Lung (tissue), 12 donors: ENCODE data around the gene IL1F10. TPM values are rescaled to one million over a fixed set of nuclear protein-coding genes. Genes with fewer than 3 reads are reported as not detected.

Experiments used
- ATAC-seq: fragments of 200-7000 bp; cut with Tn5 transposase; one replicate; pipeline ENCODE4 v1.9.1; 2020; ENCODE audit warnings: moderate number of reproducible peaks; ENCODE audit not compliant: insufficient read depth, low FRiP score
- DNase-seq, 3 donors: peaks; one replicate each; pipeline ENCODE4 v3.0.0-alpha.2; 2013 to 2017
- H3K27ac ChIP-seq, 2 donors: one replicate each; pipeline ENCODE4 v1.5.1; 2013; ENCODE audit warnings: mild to moderate bottlenecking in 2 of 2, moderate library complexity in 2 of 2, control low read depth in 1 of 2, inconsistent platforms in 1 of 2, low read depth in 1 of 2, low read length in 1 of 2
- H3K27me3 ChIP-seq, 3 donors: one replicate each; pipeline ENCODE4 v1.5.1; 2013; ENCODE audit warnings: low read length in 2 of 3; ENCODE audit not compliant: control insufficient read depth in 3 of 3, insufficient read depth in 3 of 3
- H3K36me3 ChIP-seq, 4 donors: one replicate each; pipeline ENCODE4 v1.5.1; 2013; ENCODE audit warnings: low read length in 4 of 4, mild to moderate bottlenecking in 1 of 4, moderate library complexity in 1 of 4; ENCODE audit not compliant: control insufficient read depth in 4 of 4, insufficient read depth in 4 of 4
- H3K4me1 ChIP-seq, 5 donors: one replicate each; pipeline ENCODE4 v1.5.1; 2013; ENCODE audit warnings: low read length in 5 of 5, mild to moderate bottlenecking in 2 of 5, moderate library complexity in 1 of 5; ENCODE audit not compliant: control insufficient read depth in 5 of 5, insufficient read depth in 5 of 5
- H3K4me3 ChIP-seq: one replicate; pipeline ENCODE4 v1.5.1; 2013; ENCODE audit warnings: mild to moderate bottlenecking, control low read depth, moderate library complexity
- H3K9ac ChIP-seq, 2 donors: one replicate each; pipeline ENCODE4 v1.5.1; 2013; ENCODE audit warnings: low read length in 2 of 2, control low read depth in 1 of 2; ENCODE audit not compliant: insufficient read depth in 1 of 2
- H3K9me3 ChIP-seq, 4 donors: one replicate each; pipeline ENCODE4 v1.5.1; 2013; ENCODE audit warnings: low read length in 3 of 4, mild to moderate bottlenecking in 1 of 4, moderate library complexity in 1 of 4; ENCODE audit not compliant: control insufficient read depth in 4 of 4, insufficient read depth in 3 of 4
- WGBS, 2 donors: extraction: QIAGEN DNeasy Blood & Tissue Kit; methylation state at CpG; one replicate each; pipeline ENCODE4 v1.1.7; 2013; 5-methylcytosine and 5-hydroxymethylcytosine counted together
- polyA plus RNA-seq, 2 donors: library from polyadenylated mRNA; stranded (reverse); fragments of 200-250 nt; gene quantifications; one replicate each; pipeline ENCODE4 v1.2.1, GENCODE V29; 2013
- total RNA-seq, 2 donors: library from RNA; depleted of rRNA in 1 of 2; stranded (reverse); fragments of >200 nt in 1 of 2; gene quantifications; one replicate each; pipeline ENCODE4 v1.2.1, GENCODE V29; 2014 to 2021
- TF ChIP-seq, protein P1 (sequence below): IDR thresholded peaks from 2 replicates; pipeline ENCODE4 v1.5.1; 2012; ENCODE audit warnings: mild to moderate bottlenecking; ENCODE audit errors: control extremely low read depth, extremely low read depth
- donor health status: control.
- donor health status: control.
- donor health status: Bipolar disorder and iron deficiency.
- donor health status: healthy.
- donor health status: DM: yes; HTN: yes; CAD: no.

The IL1F10 gene
- total and polyA plus RNA-seq, 4 donors, result not detected

- ATAC-seq, result no peak
- Histone ChIP-seq H3K4me3 (no peak overlapping the region), H3K36me3 (no peaks in the 10 kb centered on the region), H3K27ac (no peak overlapping the region), H3K4me1 (no peaks in the 10 kb centered on the region), H3K9me3 (peaks cover 0 to 10% (median 4%) of the 10 kb centered on the region in 4 donors), H3K27me3 (no peaks in the 10 kb centered on the region), H3K9ac (no peak overlapping the region)
- DNase-seq, result no peak
- TF ChIP-seq, protein P1, sequence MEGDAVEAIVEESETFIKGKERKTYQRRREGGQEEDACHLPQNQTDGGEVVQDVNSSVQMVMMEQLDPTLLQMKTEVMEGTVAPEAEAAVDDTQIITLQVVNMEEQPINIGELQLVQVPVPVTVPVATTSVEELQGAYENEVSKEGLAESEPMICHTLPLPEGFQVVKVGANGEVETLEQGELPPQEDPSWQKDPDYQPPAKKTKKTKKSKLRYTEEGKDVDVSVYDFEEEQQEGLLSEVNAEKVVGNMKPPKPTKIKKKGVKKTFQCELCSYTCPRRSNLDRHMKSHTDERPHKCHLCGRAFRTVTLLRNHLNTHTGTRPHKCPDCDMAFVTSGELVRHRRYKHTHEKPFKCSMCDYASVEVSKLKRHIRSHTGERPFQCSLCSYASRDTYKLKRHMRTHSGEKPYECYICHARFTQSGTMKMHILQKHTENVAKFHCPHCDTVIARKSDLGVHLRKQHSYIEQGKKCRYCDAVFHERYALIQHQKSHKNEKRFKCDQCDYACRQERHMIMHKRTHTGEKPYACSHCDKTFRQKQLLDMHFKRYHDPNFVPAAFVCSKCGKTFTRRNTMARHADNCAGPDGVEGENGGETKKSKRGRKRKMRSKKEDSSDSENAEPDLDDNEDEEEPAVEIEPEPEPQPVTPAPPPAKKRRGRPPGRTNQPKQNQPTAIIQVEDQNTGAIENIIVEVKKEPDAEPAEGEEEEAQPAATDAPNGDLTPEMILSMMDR, result no peak
- 95% methylated on average over 38 of the region's 38 CpGs for WGBS, 2 donors
Measured at GRCh38 chr2:113050921-113051895, 16.6 kb upstream of the IL1F10 start.

DNA sequence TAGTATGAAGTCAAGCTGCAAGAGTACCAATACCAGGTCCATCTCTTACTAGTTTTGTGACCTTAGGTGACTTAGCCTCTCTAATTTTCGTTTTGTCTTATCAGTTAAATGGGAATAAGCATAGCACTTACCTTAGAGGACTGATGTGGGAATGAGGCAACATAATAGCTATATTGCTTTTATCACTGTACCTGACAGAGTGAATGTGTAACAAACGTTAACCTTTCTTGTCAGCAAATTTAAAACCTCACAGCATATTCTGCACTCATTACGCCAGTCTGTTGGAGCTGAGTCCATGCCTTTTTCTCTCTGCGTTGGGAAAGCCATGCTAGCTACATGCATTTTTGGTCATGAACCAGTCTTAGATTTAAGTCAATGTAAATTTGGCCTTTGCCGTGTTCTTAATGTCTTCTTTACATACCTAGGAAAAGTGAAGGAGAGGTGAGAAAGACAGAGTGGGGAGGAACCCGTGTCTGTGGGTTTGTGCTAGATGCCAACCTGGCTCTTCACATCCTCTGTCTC lies 15.3 kb upstream of the IL1F10 start, which contains the start of gene IL36B:
Gene IL36B, minus strand, starts transcription at position 472 of the 522 bp plus-strand sequence.
- TF ChIP-seq, protein P1, result no peak
- DNase-seq, result no peak
- H3K9ac ChIP-seq, result no peak within 1 kb of the TSS
- H3K27ac ChIP-seq, result no peak within 1 kb of the TSS
- no peaks in the 10 kb centered on the region for H3K27me3 ChIP-seq
- no peak within 1 kb of the TSS for H3K4me3 ChIP-seq
- H3K36me3 ChIP-seq, result no peaks in the 10 kb centered on the region
- no peaks in the 10 kb centered on the region for H3K4me1 ChIP-seq
- WGBS, 2 donors, result 65 to 87% methylated on average over 6 of the region's 6 CpGs
- ATAC-seq, result no peak
- H3K9me3 ChIP-seq, result peaks cover 0 to 10% (median 4%) of the 10 kb centered on the region in 4 donors

DNA sequence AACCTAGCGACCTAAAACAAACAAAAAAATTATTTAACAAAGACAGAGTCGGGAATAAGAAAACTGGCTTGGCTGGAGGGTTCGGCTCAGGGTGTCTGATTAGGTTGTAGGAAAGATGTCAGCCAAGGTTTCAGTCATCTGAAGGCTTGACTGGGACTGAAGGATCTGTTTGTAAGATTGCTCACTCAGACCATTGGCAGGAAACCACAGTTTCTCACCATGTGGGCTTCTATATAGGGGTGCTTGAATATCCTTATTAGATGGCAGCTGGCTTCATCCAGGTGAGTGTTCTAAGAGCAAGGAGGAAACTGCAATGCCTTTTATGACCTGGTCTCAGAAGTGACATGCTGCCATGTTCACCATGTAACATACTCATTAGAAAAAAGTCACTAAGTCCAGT lies 14.1 kb upstream of the IL1F10 start:
- H3K9me3 ChIP-seq, result peaks cover 0 to 10% (median 4%) of the 10 kb centered on the region in 4 donors
- WGBS, 2 donors, result 74 to 88% methylated on average over 3 of the region's 3 CpGs
- H3K4me1 ChIP-seq, result no peaks in the 10 kb centered on the region
- H3K27me3 ChIP-seq, result no peaks in the 10 kb centered on the region
- H3K36me3 ChIP-seq, result no peaks in the 10 kb centered on the region
- TF ChIP-seq, protein P1, result no peak
- H3K27ac ChIP-seq, result no peak overlapping the region
- H3K9ac ChIP-seq, result no peak overlapping the region
- H3K4me3 ChIP-seq, result no peak overlapping the region
- ATAC-seq (no peak), DNase-seq (no peak)
